Natural killer cell (primary cell): ENCODE data around the gene IKZF3. TPM values are rescaled to one million over a fixed set of nuclear protein-coding genes. Genes with fewer than 3 reads are reported as not detected.

ENCODE experiments used
- ATAC-seq, 3 donors: fragments of 150-1000 bp in 2 of 3; fragments of 200-7000 bp in 1 of 3; cut with Tn5 transposase; 1 replicate in 1 of 3; 2 replicates in 2 of 3; pipeline ENCODE4 v1.10.0; 2021; ENCODE audit warnings: mild to moderate bottlenecking in 2 of 3, moderate library complexity in 2 of 3
- DNase-seq, 2 donors: peaks; one replicate each; pipeline versions ENCODE4 v3.0.0 to v3.0.0-alpha.2; 2013 to 2021; ENCODE audit warnings: mixed read lengths in 1 of 2
- H3K27ac ChIP-seq: one replicate; pipeline ENCODE4 v1.5.1; 2013; ENCODE audit warnings: mild to moderate bottlenecking, low read length
- H3K27me3 ChIP-seq: one replicate; pipeline ENCODE4 v1.6.1; 2013; ENCODE audit warnings: low read length; ENCODE audit not compliant: control insufficient read depth, insufficient read depth
- H3K36me3 ChIP-seq: one replicate; pipeline ENCODE4 v1.6.1; 2013; ENCODE audit warnings: low read length; ENCODE audit not compliant: control insufficient read depth, insufficient read depth
- H3K4me1 ChIP-seq: one replicate; pipeline ENCODE4 v1.6.1; 2013; ENCODE audit warnings: low read length; ENCODE audit not compliant: control insufficient read depth, insufficient read depth
- H3K4me3 ChIP-seq: one replicate; pipeline ENCODE4 v1.5.1; 2013; ENCODE audit warnings: low read length
- H3K9me3 ChIP-seq: one replicate; pipeline ENCODE4 v1.6.1; 2013; ENCODE audit warnings: low read length; ENCODE audit not compliant: control insufficient read depth, insufficient read depth
- H3K27ac Mint-ChIP-seq, 2 donors: one replicate each; pipeline ENCODE4 v1.8.0; 2022; ENCODE audit warnings: mild to moderate bottlenecking in 2 of 2, mixed read lengths in 2 of 2, moderate library complexity in 1 of 2
- H3K27me3 Mint-ChIP-seq, 2 donors: one replicate each; pipeline ENCODE4 v1.8.0; 2022; ENCODE audit warnings: low read depth in 2 of 2, mixed read lengths in 2 of 2
- H3K36me3 Mint-ChIP-seq: one replicate; pipeline ENCODE4 v1.8.0; 2022; ENCODE audit warnings: mixed read lengths
- H3K4me1 Mint-ChIP-seq, 2 donors: one replicate each; pipeline ENCODE4 v1.8.0; 2022; ENCODE audit warnings: mixed read lengths in 2 of 2
- H3K4me3 Mint-ChIP-seq: one replicate; pipeline ENCODE4 v1.8.0; 2022; ENCODE audit warnings: mild to moderate bottlenecking, moderate library complexity, mixed read lengths
- H3K9me3 Mint-ChIP-seq, 2 donors: one replicate each; pipeline ENCODE4 v1.8.0; 2022; ENCODE audit warnings: mixed read lengths in 2 of 2
- WGBS: methylation state at CpG from one replicate; pipeline ENCODE4 v1.1.7; 2013; ENCODE audit warnings: missing lambda C conversion rate; ENCODE audit not compliant: insufficient coverage; 5-methylcytosine and 5-hydroxymethylcytosine counted together
- intact Hi-C: fragments of 100-400 bp; cut with micrococcal nuclease; formaldehyde crosslinking; loops from one replicate; pipeline ENCODE4 v1.14.2; 2022
- total RNA-seq, 4 donors: library from RNA; stranded (reverse); fragments of 120-200 nt in 1 of 4; gene quantifications; one replicate each; pipeline versions ENCODE4 v1.2.3 to v1.2.4, GENCODE V29; 2013 to 2022
- TF ChIP-seq, protein P1 (sequence below): fragments of 200-600 bp; IDR thresholded peaks from one replicate; pipeline ENCODE4 v1.8.0; 2022; ENCODE audit warnings: antibody characterized with exemption

Gene IKZF3
- total RNA-seq, 3 donors from 2014 or later (not counting 1 experiment from before 2014, with no cell fraction given) = 134 to 162 (median 139) TPM

DNA sequence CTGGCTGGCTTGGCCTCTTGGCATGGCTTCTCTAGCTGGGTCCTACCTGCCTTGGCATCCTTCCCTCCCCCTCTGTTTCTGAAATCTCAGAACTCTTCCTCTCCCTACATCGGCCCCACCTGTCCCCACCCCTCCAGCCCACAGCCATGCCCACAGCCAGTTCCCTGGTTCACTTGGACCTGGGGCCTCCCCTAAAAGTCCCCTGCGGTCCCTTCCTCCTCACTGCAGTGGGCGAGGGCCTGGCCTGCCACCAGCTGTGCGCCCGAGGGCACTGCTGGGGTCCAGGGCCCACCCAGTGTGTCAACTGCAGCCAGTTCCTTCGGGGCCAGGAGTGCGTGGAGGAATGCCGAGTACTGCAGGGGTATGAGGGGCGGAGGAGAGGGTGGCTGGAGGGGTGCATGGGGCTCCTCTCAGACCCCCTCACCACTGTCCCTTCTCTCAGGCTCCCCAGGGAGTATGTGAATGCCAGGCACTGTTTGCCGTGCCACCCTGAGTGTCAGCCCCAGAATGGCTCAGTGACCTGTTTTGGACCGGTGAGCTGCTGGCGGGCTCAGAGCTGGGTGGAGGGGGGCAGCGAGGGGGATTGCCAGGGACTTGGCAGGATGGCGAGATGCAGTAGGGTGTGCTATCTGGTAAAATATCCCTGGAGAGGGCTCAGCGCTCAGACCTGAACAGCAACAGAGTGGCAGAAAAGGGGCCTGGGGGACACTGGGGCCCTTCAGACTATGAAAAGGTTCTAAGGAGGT, 147.9 kb downstream of the IKZF3 start:
- intact Hi-C loops = no loop called here

DNA sequence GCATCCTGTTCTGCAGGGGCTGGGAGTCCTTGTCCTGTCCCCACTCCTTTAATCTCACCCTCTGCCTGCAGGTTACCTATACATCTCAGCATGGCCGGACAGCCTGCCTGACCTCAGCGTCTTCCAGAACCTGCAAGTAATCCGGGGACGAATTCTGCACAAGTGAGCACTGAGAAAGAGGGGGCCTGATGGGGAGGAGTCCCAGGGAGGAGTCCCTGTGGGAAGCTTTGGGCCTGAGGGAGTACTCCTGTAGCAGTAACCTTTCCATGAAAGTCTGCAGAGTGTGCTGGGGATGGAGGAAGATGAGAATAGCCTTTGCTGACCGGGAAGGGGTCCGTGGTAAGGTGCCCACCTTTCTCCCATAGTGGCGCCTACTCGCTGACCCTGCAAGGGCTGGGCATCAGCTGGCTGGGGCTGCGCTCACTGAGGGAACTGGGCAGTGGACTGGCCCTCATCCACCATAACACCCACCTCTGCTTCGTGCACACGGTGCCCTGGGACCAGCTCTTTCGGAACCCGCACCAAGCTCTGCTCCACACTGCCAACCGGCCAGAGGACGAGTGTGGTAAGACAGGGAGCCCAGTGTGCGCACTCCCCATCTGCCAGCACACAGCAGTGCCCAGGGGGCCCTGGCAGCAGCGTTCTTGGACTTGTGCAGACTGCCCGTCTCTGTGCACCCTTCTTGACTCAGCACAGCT, 148.6 kb downstream of the IKZF3 start:
- 95% methylated on average over 18 of the region's 18 CpGs for WGBS
- no peak overlapping the region for H3K4me3 ChIP-seq
- H3K9me3 Mint-ChIP-seq = no peaks in the 10 kb centered on the region
- no peaks in the 10 kb centered on the region for H3K9me3 ChIP-seq
- no peaks in the 10 kb centered on the region for H3K27me3 Mint-ChIP-seq
- peaks cover 16 to 28% of the 10 kb centered on the region in 2 donors for H3K4me1 Mint-ChIP-seq
- no peaks in the 10 kb centered on the region for H3K27me3 ChIP-seq
- H3K4me3 Mint-ChIP-seq = no peak overlapping the region
- DNase-seq (no peak), ATAC-seq (peak in 1 of 3 donors; percentile 8)
- no peaks in the 10 kb centered on the region for H3K36me3 Mint-ChIP-seq
- TF ChIP-seq, protein P1, sequence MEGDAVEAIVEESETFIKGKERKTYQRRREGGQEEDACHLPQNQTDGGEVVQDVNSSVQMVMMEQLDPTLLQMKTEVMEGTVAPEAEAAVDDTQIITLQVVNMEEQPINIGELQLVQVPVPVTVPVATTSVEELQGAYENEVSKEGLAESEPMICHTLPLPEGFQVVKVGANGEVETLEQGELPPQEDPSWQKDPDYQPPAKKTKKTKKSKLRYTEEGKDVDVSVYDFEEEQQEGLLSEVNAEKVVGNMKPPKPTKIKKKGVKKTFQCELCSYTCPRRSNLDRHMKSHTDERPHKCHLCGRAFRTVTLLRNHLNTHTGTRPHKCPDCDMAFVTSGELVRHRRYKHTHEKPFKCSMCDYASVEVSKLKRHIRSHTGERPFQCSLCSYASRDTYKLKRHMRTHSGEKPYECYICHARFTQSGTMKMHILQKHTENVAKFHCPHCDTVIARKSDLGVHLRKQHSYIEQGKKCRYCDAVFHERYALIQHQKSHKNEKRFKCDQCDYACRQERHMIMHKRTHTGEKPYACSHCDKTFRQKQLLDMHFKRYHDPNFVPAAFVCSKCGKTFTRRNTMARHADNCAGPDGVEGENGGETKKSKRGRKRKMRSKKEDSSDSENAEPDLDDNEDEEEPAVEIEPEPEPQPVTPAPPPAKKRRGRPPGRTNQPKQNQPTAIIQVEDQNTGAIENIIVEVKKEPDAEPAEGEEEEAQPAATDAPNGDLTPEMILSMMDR = no peak
- H3K27ac Mint-ChIP-seq = peak overlapping the region in 1 of 2 donors; percentile 18
- peaks cover 13% of the 10 kb centered on the region for H3K36me3 ChIP-seq
- H3K4me1 ChIP-seq = peaks cover under 1% of the 10 kb centered on the region
- intact Hi-C loops = no loop called here
- H3K27ac ChIP-seq = no peak overlapping the region

More for the DNA sequence above, 147.9 kb downstream of the IKZF3 start:
- Mint-ChIP-seq H3K9me3 (no peaks in the 10 kb centered on the region), H3K27ac (peak overlapping the region in 1 of 2 donors; percentile 29), H3K36me3 (no peaks in the 10 kb centered on the region), H3K4me1 (peaks cover 16 to 21% of the 10 kb centered on the region in 2 donors), H3K4me3 (no peak overlapping the region), H3K27me3 (no peaks in the 10 kb centered on the region)
- ATAC-seq (no peak), DNase-seq (no peak)
- H3K36me3 ChIP-seq = peaks cover 13% of the 10 kb centered on the region
- TF ChIP-seq, protein P1 = no peak
- H3K4me1 ChIP-seq = no peaks in the 10 kb centered on the region
- WGBS = 94% methylated on average over 15 of the region's 15 CpGs
- no peak overlapping the region for H3K4me3 ChIP-seq
- no peak overlapping the region for H3K27ac ChIP-seq
- H3K27me3 ChIP-seq = no peaks in the 10 kb centered on the region
- H3K9me3 ChIP-seq = no peaks in the 10 kb centered on the region

- Mint-ChIP-seq H3K4me1 (peaks cover 28 to 39% of the 10 kb centered on the region in 2 donors), H3K27ac (no peak overlapping the region), H3K9me3 (no peaks in the 10 kb centered on the region), H3K36me3 (no peaks in the 10 kb centered on the region), H3K4me3 (no peak overlapping the region), H3K27me3 (no peaks in the 10 kb centered on the region)
- Histone ChIP-seq H3K4me1 (peaks cover 13% of the 10 kb centered on the region), H3K27me3 (no peaks in the 10 kb centered on the region), H3K27ac (no peak overlapping the region), H3K9me3 (no peaks in the 10 kb centered on the region), H3K4me3 (no peak overlapping the region), H3K36me3 (peaks cover 8% of the 10 kb centered on the region)
- TF ChIP-seq, protein P1 = no peak
- ATAC-seq (no peak), DNase-seq (no peak)
- WGBS = 95% methylated on average over 3 of the region's 4 CpGs
- intact Hi-C loops = no loop called here
These were observed 149.9 kb downstream of the IKZF3 start for GRCh38 chr17:39714234-39714633.
